SH-SY5Y (cell line): ENCODE measurements around the gene VHLL.

Source experiments
- GATA2 ChIP-seq: IDR thresholded peaks from 2 replicates; pipeline ENCODE4 v1.6.1; 2011; ENCODE audit warnings: mild to moderate bottlenecking, low read depth, low read length
- GATA3 ChIP-seq: IDR thresholded peaks from 2 replicates; pipeline ENCODE4 v1.6.1; 2011; ENCODE audit warnings: low read depth, mild to moderate bottlenecking, low read length, moderate library complexity

The VHLL gene

DNA sequence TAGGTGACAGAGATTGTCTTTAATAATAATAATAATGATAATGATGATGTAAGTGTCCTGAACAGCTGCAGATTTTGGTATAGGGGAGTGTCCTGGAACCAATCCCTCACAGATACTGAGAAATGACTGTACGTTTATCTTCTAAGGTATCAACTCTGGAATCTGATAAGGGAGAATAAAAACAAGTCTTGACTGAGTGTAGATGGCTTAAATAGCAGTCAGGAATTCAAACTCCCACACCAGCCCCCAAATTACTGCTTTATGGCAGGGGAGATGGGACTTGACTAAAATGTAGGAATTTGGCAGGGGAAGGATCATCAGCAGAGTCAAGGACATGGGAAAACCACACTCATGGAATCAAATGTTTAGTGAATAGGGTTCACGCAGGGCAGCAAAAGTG is 6.1 kb upstream of the VHLL start:
- TF ChIP-seq GATA3 (no peak), GATA2 (no peak)

DNA sequence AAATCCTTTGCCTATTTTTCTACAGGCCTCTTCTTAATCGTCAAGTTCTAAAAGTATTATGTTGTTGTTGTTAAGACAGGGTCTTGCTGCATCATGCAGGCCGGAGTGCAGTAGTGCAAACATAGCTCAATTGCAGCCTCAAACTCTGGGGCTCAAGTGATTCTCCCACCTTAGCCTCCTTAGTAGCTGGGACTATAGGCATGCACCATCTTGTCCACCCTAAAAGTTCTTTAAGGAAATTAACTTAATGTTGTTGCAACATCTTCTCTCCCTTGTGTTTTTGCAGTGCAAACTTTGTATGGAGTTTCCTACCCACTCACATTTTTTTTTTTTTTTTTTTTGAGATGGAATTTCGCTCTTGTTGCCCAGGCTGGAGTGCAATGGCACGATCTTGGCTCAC is 4.1 kb upstream of the VHLL start:
- no peak for TF ChIP-seq GATA2
- TF ChIP-seq GATA3 = no peak

DNA sequence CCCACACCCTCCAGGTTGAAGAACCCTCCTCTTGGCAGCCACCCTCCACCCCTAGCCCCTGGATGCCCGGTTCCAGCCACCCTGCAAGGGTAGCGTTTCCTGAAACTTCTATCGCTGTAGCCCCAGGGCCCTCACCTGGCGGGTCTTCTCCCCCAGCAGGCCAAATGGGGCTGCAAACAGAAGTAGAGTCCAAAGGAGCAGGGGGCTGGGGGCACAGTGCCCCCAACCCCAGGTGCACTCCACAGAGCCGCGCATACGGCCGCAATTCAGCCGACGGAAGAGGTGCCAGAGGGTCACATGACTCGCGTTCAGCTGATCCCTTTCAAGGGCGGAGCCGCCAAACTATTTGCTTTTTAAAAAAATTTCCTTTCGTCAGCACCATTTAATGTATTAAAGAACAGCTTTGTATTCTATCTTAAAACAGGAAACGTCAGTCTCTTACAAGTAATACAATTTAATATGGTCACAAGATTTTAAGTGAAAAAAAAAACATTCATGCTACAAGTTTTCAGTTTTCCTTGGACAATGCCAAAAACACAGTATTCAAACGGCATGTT is 3.6 kb downstream of the VHLL start, which contains the start of gene GLMP:
Gene GLMP, minus strand, starts transcription at position 289 of the 557 bp plus-strand sequence. Its CDS starts 34 bp downstream, at position 255.
- TF ChIP-seq GATA2 (no peak), GATA3 (no peak)

DNA sequence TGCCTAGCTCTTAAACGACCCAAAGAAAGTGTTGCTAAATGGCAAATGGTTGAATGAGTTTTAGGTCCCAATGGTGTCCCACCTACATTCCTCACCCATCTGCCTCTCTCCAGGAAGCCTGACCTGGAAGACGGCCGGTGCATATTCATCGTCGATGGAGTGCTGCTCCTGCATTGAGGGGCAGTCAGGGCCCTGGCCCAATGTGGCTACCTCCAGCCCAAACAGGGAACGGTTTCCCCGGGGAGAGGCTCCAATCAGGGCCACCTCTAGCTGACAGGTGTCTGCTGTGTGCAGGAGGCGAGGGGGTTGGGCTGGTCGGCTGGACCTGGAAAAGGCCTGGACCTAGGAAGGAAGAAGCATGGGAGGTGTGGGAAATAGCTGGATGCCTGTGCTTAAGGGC is 5.2 kb downstream of the VHLL start:
- TF ChIP-seq GATA3 = no peak
- TF ChIP-seq GATA2 = no peak

DNA sequence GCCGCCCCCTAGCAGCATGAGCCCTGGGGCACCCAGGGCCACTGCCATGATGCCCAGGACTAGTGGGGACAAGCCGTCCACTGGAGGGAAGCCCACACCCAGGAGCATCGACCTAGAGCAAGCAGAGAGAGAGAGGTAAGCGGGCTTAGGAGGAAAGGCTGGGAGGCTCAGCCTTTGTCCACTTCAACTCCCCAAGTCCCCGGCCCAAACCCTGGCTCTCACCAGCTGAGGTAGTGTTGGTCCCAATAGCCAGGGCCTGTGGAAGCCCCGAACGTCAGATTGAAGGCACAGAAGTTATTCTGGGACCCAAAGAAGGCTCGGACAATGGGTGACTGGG is 6.0 kb downstream of the VHLL start:
- TF ChIP-seq GATA2 = no peak
- TF ChIP-seq GATA3 = no peak

DNA sequence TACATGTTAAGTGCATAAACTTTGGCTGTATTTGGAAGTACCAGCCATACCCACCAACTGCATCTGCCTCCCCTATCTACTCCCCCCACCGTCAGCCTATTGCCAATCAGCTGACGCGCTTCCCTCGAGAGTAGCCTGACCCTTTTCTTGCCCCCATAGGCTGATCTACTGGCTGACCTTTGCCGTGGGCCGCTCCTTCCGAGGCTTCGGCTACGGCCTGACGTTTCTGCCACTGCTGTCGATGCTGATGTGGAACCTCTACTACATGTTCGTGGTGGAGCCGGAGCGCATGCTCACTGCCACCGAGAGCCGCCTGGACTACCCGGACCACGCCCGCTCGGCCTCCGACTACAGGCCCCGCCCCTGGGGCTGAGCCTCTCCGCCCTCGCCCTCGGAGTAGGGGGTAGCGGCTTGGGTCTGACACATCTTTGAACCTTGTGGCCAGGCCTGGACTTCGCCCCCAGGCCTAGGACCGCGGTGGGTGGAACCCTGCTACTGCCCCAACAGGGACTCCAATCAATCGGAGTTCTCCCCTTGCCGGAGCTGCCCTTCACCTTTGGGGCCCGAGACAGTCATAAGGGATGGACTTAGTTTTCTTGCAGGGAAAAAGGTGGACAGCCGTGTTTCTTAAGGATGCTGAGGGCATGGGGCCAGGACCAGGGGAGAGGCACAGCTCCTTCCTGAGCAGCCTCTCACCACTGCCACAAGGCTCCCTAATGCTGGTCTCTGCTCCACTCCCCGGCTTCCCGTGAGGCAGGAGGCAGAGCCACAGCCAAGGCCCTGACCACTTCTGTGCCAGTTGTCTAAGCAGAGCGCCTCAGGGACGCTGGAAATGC is 7.7 kb downstream of the VHLL start:
- no peak for TF ChIP-seq GATA2
- no peak for TF ChIP-seq GATA3

DNA sequence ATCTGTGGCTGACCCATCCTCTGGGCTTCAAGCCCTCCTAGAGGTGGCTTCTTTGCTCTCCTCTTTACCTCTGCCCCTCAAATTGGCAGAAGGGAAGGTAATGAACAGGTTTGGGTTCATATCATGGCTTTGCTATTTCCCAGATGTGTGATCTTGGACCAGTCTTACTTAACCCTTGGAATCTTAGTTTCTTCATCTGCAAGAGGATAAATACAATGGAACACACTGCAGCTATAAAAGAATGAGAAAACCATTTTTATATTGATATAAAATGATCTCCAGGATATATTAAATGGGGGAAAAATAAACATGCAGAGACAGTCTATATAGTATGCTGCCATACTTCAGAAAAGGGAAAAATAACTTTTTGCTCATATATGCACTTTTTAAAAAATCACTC is 9.2 kb downstream of the VHLL start:
- no peak for TF ChIP-seq GATA2
- TF ChIP-seq GATA3 = no peak

DNA sequence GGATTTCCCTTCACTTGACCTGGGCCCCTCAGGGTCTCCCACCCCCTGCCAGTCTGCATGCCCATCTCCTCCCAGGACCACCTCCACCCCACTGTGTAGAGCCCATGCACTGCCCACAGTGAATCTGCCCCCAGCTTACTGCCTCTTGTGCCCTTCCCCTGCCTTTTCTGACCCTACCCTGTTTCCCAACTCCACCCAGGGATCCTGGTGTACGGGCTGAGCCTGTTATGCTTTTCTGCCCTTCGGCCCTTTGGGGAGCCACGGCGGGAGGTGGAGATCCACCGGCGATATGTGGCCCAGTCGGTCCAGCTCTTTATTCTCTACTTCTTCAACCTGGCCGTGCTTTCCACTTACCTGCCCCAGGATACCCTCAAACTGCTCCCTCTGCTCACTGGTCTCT is 13.0 kb downstream of the VHLL start:
- no peak for TF ChIP-seq GATA3

DNA sequence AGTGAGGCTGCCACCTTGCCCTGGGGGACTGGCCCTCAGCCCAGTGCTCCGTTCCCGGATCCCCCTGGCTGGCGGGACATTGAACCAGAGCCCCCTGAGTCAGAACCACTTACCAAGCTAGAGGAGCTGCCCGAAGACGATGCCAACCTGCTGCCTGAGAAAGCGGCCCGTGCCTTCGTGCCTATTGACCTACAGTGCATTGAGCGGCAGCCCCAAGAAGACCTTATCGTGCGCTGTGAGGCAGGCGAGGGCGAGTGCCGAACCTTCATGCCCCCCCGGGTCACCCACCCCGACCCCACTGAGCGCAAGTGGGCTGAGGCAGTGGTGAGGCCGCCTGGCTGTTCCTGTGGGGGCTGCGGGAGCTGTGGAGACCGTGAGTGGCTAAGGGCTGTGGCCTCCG is 13.7 kb downstream of the VHLL start:
- TF ChIP-seq GATA3 (no peak), GATA2 (no peak)

DNA sequence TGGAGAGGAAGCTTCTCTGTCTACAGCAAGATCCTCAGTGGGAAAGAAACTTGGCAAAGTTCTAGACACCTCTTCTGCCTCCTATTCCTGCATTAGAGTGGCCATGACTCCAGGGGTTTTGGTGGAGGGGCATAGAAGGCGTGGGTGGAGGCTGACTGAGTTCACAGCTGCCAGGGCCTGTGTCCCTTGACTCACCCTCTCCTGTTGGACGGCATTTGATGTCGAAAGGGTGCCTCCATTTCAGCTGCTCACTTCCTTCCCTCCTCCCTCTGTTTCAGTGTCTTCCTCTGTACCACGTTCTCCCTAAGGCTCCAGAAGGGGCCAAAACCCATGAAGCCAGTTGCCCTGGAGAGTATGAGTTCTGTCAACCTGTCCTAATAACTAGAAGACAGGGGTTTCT is 14.3 kb downstream of the VHLL start:
- TF ChIP-seq GATA2 (no peak), GATA3 (no peak)

DNA sequence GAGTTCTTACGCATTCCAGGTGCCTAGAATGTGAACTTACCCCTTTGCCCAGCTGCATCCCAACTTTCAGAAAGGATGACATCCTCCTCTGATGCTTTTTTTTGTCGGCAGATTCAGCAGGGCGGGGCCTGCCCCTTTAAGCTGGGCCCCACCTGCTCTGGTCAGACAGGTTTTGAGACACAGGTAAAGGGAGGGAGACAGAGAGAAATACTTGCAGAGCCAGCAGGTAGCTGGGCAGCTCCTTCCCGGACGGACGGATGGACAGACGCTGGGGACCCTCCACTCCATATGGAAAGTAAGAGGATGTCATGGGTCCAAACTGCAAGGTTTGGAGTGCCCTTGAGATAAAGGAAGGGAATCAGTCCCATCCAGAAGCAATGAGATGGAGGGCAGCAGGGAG is 15.0 kb downstream of the VHLL start, which contains the start of gene TMEM79:
Gene TMEM79, plus strand, starts transcription at position 214 of the 400 bp plus-strand sequence. CDS start 902 bp downstream, outside the sequence.
- TF ChIP-seq GATA3 (no peak), GATA2 (no peak)

DNA sequence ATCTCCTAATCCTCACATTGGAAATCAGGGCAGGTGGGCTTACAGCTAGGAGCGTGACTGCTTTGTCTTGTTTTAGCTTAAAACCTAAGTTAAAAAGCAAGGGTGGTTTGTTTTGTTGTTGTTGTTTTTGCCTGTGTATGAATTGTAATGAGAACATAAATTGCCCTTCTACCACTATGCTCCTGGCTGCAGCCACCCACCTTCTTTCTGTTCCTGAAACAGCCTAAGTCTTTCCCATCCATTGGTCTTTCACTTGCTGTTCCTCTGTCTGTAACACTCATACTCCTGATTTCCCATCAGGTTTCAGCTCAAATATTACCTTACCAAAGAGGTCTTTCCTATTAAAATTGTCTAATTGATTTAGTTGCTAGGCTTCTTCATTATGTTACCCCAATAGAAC is 15.6 kb downstream of the VHLL start:
- TF ChIP-seq GATA3 (no peak), GATA2 (no peak)

DNA sequence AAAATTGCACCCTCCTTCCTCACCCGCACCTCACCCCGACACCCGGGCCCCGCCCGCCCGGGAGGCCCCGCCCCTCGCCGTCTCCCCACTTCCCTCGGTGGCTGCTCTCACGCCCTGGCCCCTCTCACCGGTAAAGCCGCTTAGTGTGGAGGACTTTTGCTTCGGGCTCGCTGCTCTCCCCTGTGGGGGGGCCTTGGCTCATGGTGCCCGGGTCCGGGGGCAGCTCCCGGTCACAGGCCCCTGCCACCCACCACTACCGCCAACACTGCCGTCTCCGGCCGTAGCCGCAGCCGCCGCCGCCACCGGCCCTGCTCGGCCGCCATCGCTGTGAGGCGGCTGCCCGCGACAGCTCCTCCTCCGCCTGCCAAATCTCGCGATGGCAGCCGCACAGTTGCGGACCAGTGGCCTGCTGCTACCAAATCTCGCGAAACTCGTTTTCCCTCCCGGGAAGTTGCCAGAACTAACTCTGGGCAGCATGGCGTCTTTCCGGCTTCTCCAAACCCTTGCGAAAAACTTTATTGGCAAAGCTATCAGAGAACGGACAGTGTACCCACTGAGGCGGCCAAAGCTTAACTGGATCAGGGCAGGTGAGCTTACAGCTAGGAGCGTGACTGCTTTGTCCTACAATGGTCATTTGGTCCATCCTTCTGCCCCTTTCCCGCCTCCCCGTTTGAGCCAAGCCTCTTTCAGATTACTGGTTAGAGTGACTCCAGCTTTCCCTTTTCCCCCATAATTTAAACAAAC is 16.5 kb downstream of the VHLL start, which contains the start of gene SMG5:
Gene SMG5, minus strand, starts transcription at position 347 of the 744 bp plus-strand sequence. Its CDS starts 145 bp downstream, at position 202.
- TF ChIP-seq GATA2 (no peak), GATA3 (no peak)

DNA sequence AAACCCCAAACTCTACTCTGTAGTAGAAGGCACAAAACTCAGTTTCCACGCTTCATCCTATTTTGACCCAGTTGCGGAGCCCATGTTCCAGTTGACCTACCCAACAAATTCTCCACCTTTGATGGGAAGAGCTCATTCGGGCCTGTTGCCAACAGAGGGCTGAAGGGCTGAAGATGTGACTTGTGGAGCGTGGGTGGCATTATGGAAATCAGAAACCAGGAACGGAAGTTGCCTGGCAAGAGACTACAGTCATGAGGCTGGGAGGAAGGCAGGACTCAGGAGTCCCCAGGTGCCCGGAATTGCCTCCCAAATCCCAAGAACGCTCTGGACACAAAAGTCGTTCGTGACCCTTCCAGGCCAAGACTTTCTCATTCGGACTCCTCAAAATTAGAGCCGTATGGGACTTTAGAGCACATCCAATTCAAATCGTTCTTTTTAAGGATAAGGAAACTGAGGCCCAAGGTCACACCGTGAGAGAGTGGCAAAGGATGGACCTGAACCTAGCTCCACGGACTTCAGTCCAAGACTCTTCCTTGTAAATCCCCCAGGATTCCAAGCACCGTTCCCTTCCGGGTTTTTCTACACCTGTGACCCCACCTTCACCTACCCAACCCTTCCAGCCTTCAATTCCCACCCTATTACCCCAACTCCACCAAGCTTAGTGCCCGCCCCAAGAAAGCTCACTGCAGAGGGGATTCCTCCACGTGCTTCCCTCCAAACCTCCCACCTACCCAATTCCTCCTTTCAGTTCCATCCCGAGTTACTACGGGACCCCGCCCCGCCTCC is 17.2 kb downstream of the VHLL start:
- TF ChIP-seq GATA3 (no peak), GATA2 (no peak)
